Activated B cell treated with CpG ODN at 0.5 μM for 24 hours (primary cell): ENCODE measurements around the gene FAR2. TPM values are rescaled to one million over a fixed set of nuclear protein-coding genes. Genes with fewer than 3 reads are reported as not detected.

Experiments
- ATAC-seq: fragments of 200-7000 bp; cut with Tn5 transposase; one replicate; pipeline ENCODE4 v1.10.0; 2021; ENCODE audit warnings: low read depth, mild to moderate bottlenecking, moderate library complexity
- CTCF ChIA-PET: fragments of 350-600 bp; sonication (Branson Sonifier 250); formaldehyde crosslinking; loops from one replicate; lab custom pipeline; 2021; ENCODE audit warnings: antibody characterized with exemption; lab: Charles Lee
- POLR2A ChIA-PET: fragments of 350-600 bp; sonication (Branson Sonifier 250); formaldehyde crosslinking; loops from one replicate; lab custom pipeline; 2021; ENCODE audit warnings: antibody characterized with exemption; lab: Charles Lee
- DNase-seq: peaks from one replicate; pipeline ENCODE4 v3.0.0; 2022
- H3K27ac Mint-ChIP-seq: one replicate; pipeline ENCODE4 v1.8.0; 2020; ENCODE audit warnings: mixed read lengths
- H3K27me3 Mint-ChIP-seq: one replicate; pipeline ENCODE4 v1.8.0; 2021; ENCODE audit warnings: mixed read lengths
- H3K36me3 Mint-ChIP-seq: one replicate; pipeline ENCODE4 v1.8.0; 2021; ENCODE audit warnings: low read depth, mixed read lengths
- H3K4me1 Mint-ChIP-seq: one replicate; pipeline ENCODE4 v1.8.0; 2021; ENCODE audit warnings: mixed read lengths
- H3K4me3 Mint-ChIP-seq: one replicate; pipeline ENCODE4 v1.8.0; 2020; ENCODE audit warnings: mild to moderate bottlenecking, mixed read lengths
- H3K9me3 Mint-ChIP-seq: one replicate; pipeline ENCODE4 v1.8.0; 2020; ENCODE audit warnings: mixed read lengths
- CTCF ChIP-seq: fragments of 200-600 bp; IDR thresholded peaks from one replicate; pipeline ENCODE4 v1.8.0; 2022; ENCODE audit warnings: antibody characterized with exemption, mild to moderate bottlenecking
- intact Hi-C: fragments of 100-400 bp; cut with micrococcal nuclease; formaldehyde crosslinking; loops from one replicate; pipeline ENCODE4 v1.15.1; 2024
- total RNA-seq: library from RNA; stranded (reverse); gene quantifications from 2 replicates; pipeline ENCODE4 v1.2.3, GENCODE V29; 2022

Gene FAR2
- total RNA-seq, 1 donor from 2014 or later: not detected

- intact Hi-C loops: no loop called here
- Mint-ChIP-seq H3K27ac (no peak overlapping the region), H3K27me3 (peaks cover 2% of the 10 kb centered on the region), H3K9me3 (no peaks in the 10 kb centered on the region), H3K4me3 (no peak overlapping the region), H3K36me3 (no peaks in the 10 kb centered on the region), H3K4me1 (no peaks in the 10 kb centered on the region)
- DNase-seq (no peak), ATAC-seq (no peak)
- ChIA-PET POLR2A (no interaction called here), CTCF (no interaction called here)
- no peak for TF ChIP-seq CTCF
These were observed 93.9 kb downstream of the FAR2 start for GRCh38 chr12:29242921-29243431.

GRCh38 chr12:29244159-29244765 lies 95.2 kb downstream of the FAR2 start:
- H3K27ac Mint-ChIP-seq: no peak overlapping the region
- DNase-seq (no peak), ATAC-seq (no peak)
- intact Hi-C loops: no loop called here
- H3K4me1 Mint-ChIP-seq: no peaks in the 10 kb centered on the region
- TF ChIP-seq CTCF: no peak
- CTCF ChIA-PET: no interaction called here
- H3K36me3 Mint-ChIP-seq: no peaks in the 10 kb centered on the region
- no peak overlapping the region for H3K4me3 Mint-ChIP-seq
- H3K27me3 Mint-ChIP-seq: peaks cover 2% of the 10 kb centered on the region
- peaks cover 6% of the 10 kb centered on the region for H3K9me3 Mint-ChIP-seq
- POLR2A ChIA-PET: no interaction called here

GRCh38 chr12:29245246-29245645 lies 96.2 kb downstream of the FAR2 start:
- Mint-ChIP-seq H3K4me1 (no peaks in the 10 kb centered on the region), H3K27ac (no peak overlapping the region), H3K4me3 (no peak overlapping the region), H3K36me3 (no peaks in the 10 kb centered on the region), H3K9me3 (peaks cover 9% of the 10 kb centered on the region), H3K27me3 (peaks cover 2% of the 10 kb centered on the region)
- CTCF ChIA-PET: no interaction called here
- POLR2A ChIA-PET: no interaction called here
- intact Hi-C loops: no loop called here
- ATAC-seq (no peak), DNase-seq (no peak)
- TF ChIP-seq CTCF: no peak

GRCh38 chr12:29249930-29250329 lies 100.9 kb downstream of the FAR2 start:
- ChIA-PET POLR2A (no interaction called here), CTCF (no interaction called here)
- peaks cover 9% of the 10 kb centered on the region for H3K9me3 Mint-ChIP-seq
- no peak overlapping the region for H3K27ac Mint-ChIP-seq
- no peak for TF ChIP-seq CTCF
- ATAC-seq: no peak
- no peaks in the 10 kb centered on the region for H3K27me3 Mint-ChIP-seq
- no peak for DNase-seq
- H3K4me3 Mint-ChIP-seq: no peak overlapping the region
- H3K4me1 Mint-ChIP-seq: no peaks in the 10 kb centered on the region
- no peaks in the 10 kb centered on the region for H3K36me3 Mint-ChIP-seq
- intact Hi-C loops: no loop called here

- no peak overlapping the region for H3K27ac Mint-ChIP-seq
These were observed 105.0 kb downstream of the FAR2 start for GRCh38 chr12:29253906-29254625.

More at GRCh38 chr12:29253906-29254625, 105.0 kb downstream of the FAR2 start:
- Mint-ChIP-seq H3K4me1 (no peaks in the 10 kb centered on the region), H3K4me3 (no peak overlapping the region), H3K9me3 (peaks cover 3% of the 10 kb centered on the region), H3K36me3 (no peaks in the 10 kb centered on the region), H3K27me3 (peaks cover 2% of the 10 kb centered on the region)
- TF ChIP-seq CTCF: no peak
- no peak for DNase-seq
- ChIA-PET CTCF (no interaction called here), POLR2A (no interaction called here)
- intact Hi-C loops: no loop called here
- ATAC-seq: no peak
